Measurements from ENCODE around the gene ZNRF2. TPM values are rescaled to one million over a fixed set of nuclear protein-coding genes. Genes with fewer than 3 reads are reported as not detected.

The ZNRF2 gene
- total RNA-seq (2021; ENCODE audit: unreplicated experiment) (22.1 TPM), Bru-seq, nascent RNA (percentile 93 among the genes with signal in this experiment), BruChase-seq, experiment 1, labeled RNA remaining after a 2-hour chase (percentile 78 among the genes with signal in this experiment), BruChase-seq, experiment 2, labeled RNA remaining after a 6-hour chase (percentile 72 among the genes with signal in this experiment)
- 9.9 TPM for polyA plus RNA-seq (2012; ENCODE audit: insufficient read length)
- long read RNA-seq, transcript ZNRF2-201 (5 exons, 3,460 nt): major isoform, 86 of 108 reads
- long read RNA-seq, partial matches to known transcripts: 3 of 108 reads
- long read RNA-seq, other reads (novel, unspliced or antisense): 19 of 108 reads

DNA sequence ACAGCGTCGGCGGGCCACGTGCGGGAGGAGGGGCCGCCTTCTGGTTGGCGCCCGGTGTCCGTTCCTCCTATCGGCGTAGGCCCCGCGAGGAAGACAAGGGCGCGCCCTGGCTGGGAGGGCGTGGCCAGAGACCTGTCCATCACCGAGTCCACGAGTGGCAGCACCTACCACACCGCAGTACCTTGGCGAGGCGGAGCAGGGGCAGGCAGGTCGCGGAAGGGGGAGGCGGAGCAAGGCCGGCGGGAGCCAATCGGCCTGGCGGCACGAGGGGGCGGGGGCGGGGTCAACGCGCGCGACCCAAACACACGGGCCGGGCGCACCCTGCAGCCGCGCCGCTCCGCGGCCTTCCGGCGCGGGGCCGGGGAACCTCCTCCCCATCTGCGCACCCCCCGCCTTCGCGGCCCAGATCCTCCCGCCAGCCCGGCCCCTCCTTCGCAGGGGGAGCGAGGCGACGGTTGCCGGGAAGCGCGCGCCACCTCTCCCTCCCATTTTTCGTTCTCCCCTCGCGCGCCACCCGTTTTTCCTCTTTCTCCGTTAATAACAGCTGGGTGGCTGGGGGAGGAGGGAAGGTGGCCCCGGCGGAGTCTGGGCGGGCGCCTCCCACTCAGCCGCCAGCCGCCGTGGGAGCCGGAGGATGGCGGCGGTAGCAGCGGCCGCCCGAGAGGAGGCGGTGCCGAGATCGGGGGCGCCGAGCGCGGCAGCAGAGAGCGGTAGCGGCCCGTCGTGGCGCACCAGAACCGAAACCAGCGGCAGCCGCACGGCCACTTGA, at the start of gene ZNRF2:
Gene ZNRF2 (plus strand): TSS at position 300 of the 769 bp plus-strand sequence. CDS start 761 bp downstream, outside the sequence.
- Histone ChIP-seq H3K4me1 (ENCODE audit: control insufficient read depth, insufficient read depth, low read length) (peaks cover 17% of the 10 kb centered on the region), H3K27me3 (ENCODE audit: control insufficient read depth, insufficient read depth, low read length) (no peaks in the 10 kb centered on the region), H3K9me3 (ENCODE audit: control insufficient read depth, insufficient read depth, low read depth, low read length) (no peaks in the 10 kb centered on the region), H3K27ac (ENCODE audit: low read length) (peak within 1 kb of the TSS; percentile 94), H3K36me3 (ENCODE audit: control insufficient read depth, insufficient read depth, low read length) (no peaks in the 10 kb centered on the region), H3K4me3 (ENCODE audit: low read depth in 2 of 2, low read length in 2 of 2) (peak within 1 kb of the TSS; percentile 77 to 98)
- peak; percentile 96 for DNase-seq (ENCODE audit: low read depth, low spot score)
- in situ Hi-C loops (cut with HindIII; ENCODE audit: low pct_unique_long_range_greater_than_20kb, low sequenced_read_pairs) (no loop called here), intact Hi-C loops (cut with micrococcal nuclease; ENCODE audit: unreplicated experiment) (no loop called here)
- TF ChIP-seq, protein P1, sequence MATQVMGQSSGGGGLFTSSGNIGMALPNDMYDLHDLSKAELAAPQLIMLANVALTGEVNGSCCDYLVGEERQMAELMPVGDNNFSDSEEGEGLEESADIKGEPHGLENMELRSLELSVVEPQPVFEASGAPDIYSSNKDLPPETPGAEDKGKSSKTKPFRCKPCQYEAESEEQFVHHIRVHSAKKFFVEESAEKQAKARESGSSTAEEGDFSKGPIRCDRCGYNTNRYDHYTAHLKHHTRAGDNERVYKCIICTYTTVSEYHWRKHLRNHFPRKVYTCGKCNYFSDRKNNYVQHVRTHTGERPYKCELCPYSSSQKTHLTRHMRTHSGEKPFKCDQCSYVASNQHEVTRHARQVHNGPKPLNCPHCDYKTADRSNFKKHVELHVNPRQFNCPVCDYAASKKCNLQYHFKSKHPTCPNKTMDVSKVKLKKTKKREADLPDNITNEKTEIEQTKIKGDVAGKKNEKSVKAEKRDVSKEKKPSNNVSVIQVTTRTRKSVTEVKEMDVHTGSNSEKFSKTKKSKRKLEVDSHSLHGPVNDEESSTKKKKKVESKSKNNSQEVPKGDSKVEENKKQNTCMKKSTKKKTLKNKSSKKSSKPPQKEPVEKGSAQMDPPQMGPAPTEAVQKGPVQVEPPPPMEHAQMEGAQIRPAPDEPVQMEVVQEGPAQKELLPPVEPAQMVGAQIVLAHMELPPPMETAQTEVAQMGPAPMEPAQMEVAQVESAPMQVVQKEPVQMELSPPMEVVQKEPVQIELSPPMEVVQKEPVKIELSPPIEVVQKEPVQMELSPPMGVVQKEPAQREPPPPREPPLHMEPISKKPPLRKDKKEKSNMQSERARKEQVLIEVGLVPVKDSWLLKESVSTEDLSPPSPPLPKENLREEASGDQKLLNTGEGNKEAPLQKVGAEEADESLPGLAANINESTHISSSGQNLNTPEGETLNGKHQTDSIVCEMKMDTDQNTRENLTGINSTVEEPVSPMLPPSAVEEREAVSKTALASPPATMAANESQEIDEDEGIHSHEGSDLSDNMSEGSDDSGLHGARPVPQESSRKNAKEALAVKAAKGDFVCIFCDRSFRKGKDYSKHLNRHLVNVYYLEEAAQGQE (IDR thresholded peaks at IDR 0.05; ENCODE audit: insufficient read depth in 1 of 2, low read depth in 2 of 2, low read length in 1 of 2): no peak
- TF ChIP-seq TCF7L2 (IDR thresholded peaks at IDR 0.05; ENCODE audit: low read depth, low read length) (peak; percentile 12; the same call in 1 of the 2 replicates), SIN3A (IDR thresholded peaks at IDR 0.05; ENCODE audit: borderline replicate concordance, insufficient read depth, low read depth, low read length) (peak; percentile 10; the same call in 1 of the 2 replicates), POLR2AphosphoS5 (IDR thresholded peaks at IDR 0.05; ENCODE audit: low read depth, low read length) (0 out of 2 replicates have a peak, but pooled peaks have one; percentile 18)
- TF ChIP-seq, protein P2, sequence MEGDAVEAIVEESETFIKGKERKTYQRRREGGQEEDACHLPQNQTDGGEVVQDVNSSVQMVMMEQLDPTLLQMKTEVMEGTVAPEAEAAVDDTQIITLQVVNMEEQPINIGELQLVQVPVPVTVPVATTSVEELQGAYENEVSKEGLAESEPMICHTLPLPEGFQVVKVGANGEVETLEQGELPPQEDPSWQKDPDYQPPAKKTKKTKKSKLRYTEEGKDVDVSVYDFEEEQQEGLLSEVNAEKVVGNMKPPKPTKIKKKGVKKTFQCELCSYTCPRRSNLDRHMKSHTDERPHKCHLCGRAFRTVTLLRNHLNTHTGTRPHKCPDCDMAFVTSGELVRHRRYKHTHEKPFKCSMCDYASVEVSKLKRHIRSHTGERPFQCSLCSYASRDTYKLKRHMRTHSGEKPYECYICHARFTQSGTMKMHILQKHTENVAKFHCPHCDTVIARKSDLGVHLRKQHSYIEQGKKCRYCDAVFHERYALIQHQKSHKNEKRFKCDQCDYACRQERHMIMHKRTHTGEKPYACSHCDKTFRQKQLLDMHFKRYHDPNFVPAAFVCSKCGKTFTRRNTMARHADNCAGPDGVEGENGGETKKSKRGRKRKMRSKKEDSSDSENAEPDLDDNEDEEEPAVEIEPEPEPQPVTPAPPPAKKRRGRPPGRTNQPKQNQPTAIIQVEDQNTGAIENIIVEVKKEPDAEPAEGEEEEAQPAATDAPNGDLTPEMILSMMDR (IDR thresholded peaks at IDR 0.05): peak; percentile 68
- POLR2A ChIA-PET: no interaction called here
- CTCF ChIA-PET: interaction anchor here (0.6 kb wide), 1 partner anchor 278 kb away, joined by 5 read pairs; no protein-coding TSS in a partner anchor
- peak; percentile 96 for ATAC-seq
- BruUV-seq (replicated peaks): no TSS peak

DNA sequence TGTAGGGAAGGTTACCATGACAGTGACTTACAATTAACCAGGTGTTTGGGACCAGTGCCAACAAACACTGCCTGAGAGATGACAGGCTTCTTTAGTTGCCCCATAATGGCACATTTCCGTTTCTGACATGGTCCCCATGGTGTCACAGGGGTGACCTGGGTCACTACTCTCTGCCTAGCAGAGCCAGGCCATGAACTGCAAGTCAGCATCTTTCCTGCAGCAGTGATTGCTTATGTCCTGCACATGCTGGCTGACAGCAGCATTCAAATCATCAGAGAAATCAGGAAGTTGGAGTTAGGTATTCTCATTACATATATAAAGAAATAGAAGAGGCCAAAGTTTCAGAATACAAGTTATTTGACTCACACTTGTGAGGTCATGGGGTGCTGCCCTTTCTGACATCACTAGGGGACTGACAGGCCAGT, 47.1 kb upstream of the ZNRF2 start:
- H3K4me1 ChIP-seq (ENCODE audit: control insufficient read depth, insufficient read depth, low read length): no peaks in the 10 kb centered on the region
- DNase-seq (ENCODE audit: low read depth, low spot score) (no peak), ATAC-seq (no peak)
- H3K4me3 ChIP-seq (ENCODE audit: low read depth in 2 of 2, low read length in 2 of 2): no peak overlapping the region
- POLR2A ChIA-PET: no interaction called here
- no peaks in the 10 kb centered on the region for H3K9me3 ChIP-seq (ENCODE audit: control insufficient read depth, insufficient read depth, low read depth, low read length)
- H3K36me3 ChIP-seq (ENCODE audit: control insufficient read depth, insufficient read depth, low read length): no peaks in the 10 kb centered on the region
- no TSS peak for BruUV-seq (replicated peaks)
- no peak overlapping the region for H3K27ac ChIP-seq (ENCODE audit: low read length)
- CTCF ChIA-PET: no interaction called here
- TF ChIP-seq, protein P2 (IDR thresholded peaks at IDR 0.05): no peak
- no peak for TF ChIP-seq SIN3A (IDR thresholded peaks at IDR 0.05; ENCODE audit: borderline replicate concordance, insufficient read depth, low read depth, low read length)
- TF ChIP-seq TCF7L2 (IDR thresholded peaks at IDR 0.05; ENCODE audit: low read depth, low read length): no peak
- no peak for TF ChIP-seq POLR2AphosphoS5 (IDR thresholded peaks at IDR 0.05; ENCODE audit: low read depth, low read length)
- intact Hi-C loops (cut with micrococcal nuclease; ENCODE audit: unreplicated experiment) (no loop called here), in situ Hi-C loops (cut with HindIII; ENCODE audit: low pct_unique_long_range_greater_than_20kb, low sequenced_read_pairs) (no loop called here)
- H3K27me3 ChIP-seq (ENCODE audit: control insufficient read depth, insufficient read depth, low read length): peaks cover 32% of the 10 kb centered on the region

All from Panc1 (cell line).